HG03175 (cell line): Measurements from ENCODE around the gene NPTXR.
"Not testable (repeated sequence)": the region's sequence is repeated elsewhere in the genome, so short reads cannot be mapped to it uniquely, and the experiment has no call there.

ENCODE experiments used
- ATAC-seq: cut with Tn5 transposase; IDR thresholded peaks from one replicate; pipeline ENCODE4 v1.9.1; 2021; ENCODE audit warnings: mild to moderate bottlenecking, moderate library complexity; ENCODE audit not compliant: unreplicated experiment

The NPTXR gene

GRCh38 chr22:38868886-38869381 lies 25.1 kb upstream of the NPTXR start:
- ATAC-seq: no peak

- ATAC-seq: no peak
Measured at GRCh38 chr22:38868286-38868721, 24.5 kb upstream of the NPTXR start.

- ATAC-seq: no peak
Measured at GRCh38 chr22:38867471-38868285, 23.9 kb upstream of the NPTXR start.

- ATAC-seq: no peak
Measured at GRCh38 chr22:38867124-38867455, 23.3 kb upstream of the NPTXR start.

GRCh38 chr22:38866399-38867123 lies 22.7 kb upstream of the NPTXR start:
- no peak for ATAC-seq

GRCh38 chr22:38866024-38866398 lies 22.2 kb upstream of the NPTXR start:
- no peak for ATAC-seq

GRCh38 chr22:38865201-38866023 lies 21.6 kb upstream of the NPTXR start:
- no peak for ATAC-seq

GRCh38 chr22:38864361-38865191 lies 20.7 kb upstream of the NPTXR start:
- ATAC-seq: no peak

GRCh38 chr22:38863531-38864131 lies 19.8 kb upstream of the NPTXR start:
- ATAC-seq: no peak

GRCh38 chr22:38862375-38863329 lies 18.8 kb upstream of the NPTXR start:
- ATAC-seq: no peak

- ATAC-seq: no peak
Measured at GRCh38 chr22:38861927-38862326, 18.1 kb upstream of the NPTXR start.

GRCh38 chr22:38861170-38861876 lies 17.5 kb upstream of the NPTXR start:
- ATAC-seq: no peak

GRCh38 chr22:38860283-38861169 lies 16.7 kb upstream of the NPTXR start:
- ATAC-seq: no peak

GRCh38 chr22:38859581-38860282 lies 15.9 kb upstream of the NPTXR start:
- no peak for ATAC-seq

GRCh38 chr22:38858492-38858891 lies 14.7 kb upstream of the NPTXR start:
- ATAC-seq: no peak

- not testable (repeated sequence) for ATAC-seq
Measured at GRCh38 chr22:38854476-38854875, 10.6 kb upstream of the NPTXR start.

- not testable (repeated sequence) for ATAC-seq
Measured at GRCh38 chr22:38853883-38854282, 10.1 kb upstream of the NPTXR start.
